ENCODE measurements around the gene LDLRAP1.

LDLRAP1 gene

GRCh38 chr1:25562928-25563283 lies 19.5 kb downstream of the LDLRAP1 start:
- DNase-seq (ENCODE audit: low spot score), result no peak

- no peak for DNase-seq (ENCODE audit: low spot score)
Observed at GRCh38 chr1:25563330-25564215, 20.2 kb downstream of the LDLRAP1 start.

- DNase-seq (ENCODE audit: low spot score), result no peak
Observed at GRCh38 chr1:25564777-25565574, 21.6 kb downstream of the LDLRAP1 start.

GRCh38 chr1:25565626-25566025 lies 22.2 kb downstream of the LDLRAP1 start:
- DNase-seq (ENCODE audit: low spot score), result no peak

GRCh38 chr1:25566176-25566729 lies 22.8 kb downstream of the LDLRAP1 start:
- no peak for DNase-seq (ENCODE audit: low spot score)

DNA sequence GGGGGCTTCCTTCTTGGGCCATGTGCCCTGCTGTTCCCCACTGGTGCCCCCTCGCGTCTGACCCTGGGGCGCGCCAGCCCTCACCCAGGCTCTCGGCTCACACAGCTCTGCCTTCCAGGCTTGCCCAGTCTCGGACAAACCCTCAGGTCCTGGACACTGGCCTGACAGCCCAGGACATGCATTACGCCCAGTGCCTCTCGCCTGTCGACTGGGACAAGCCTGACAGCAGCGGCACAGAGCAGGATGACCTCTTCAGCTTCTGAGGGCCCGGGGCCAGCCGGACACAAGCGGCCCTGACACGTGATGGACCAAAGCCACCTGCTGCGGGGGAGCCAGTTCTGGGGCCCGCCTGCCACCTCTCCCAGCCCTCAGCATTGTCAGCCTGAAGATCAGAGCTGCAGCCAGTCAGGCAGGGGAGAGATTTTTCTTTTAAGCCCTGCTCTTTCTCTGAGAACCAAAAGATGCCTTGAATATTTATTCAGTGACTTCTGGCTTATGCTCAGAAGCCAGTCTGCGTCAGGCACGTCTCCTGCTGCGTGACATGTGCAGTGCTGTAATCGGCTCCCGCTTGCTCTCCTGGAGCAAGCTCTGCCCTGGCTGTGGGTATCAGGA lies 23.4 kb downstream of the LDLRAP1 start:
- peak; percentile 50 for DNase-seq (ENCODE audit: low spot score)

- peak; percentile 56 for DNase-seq (ENCODE audit: low spot score)
Observed at GRCh38 chr1:25567710-25568089, 24.3 kb downstream of the LDLRAP1 start.

DNA sequence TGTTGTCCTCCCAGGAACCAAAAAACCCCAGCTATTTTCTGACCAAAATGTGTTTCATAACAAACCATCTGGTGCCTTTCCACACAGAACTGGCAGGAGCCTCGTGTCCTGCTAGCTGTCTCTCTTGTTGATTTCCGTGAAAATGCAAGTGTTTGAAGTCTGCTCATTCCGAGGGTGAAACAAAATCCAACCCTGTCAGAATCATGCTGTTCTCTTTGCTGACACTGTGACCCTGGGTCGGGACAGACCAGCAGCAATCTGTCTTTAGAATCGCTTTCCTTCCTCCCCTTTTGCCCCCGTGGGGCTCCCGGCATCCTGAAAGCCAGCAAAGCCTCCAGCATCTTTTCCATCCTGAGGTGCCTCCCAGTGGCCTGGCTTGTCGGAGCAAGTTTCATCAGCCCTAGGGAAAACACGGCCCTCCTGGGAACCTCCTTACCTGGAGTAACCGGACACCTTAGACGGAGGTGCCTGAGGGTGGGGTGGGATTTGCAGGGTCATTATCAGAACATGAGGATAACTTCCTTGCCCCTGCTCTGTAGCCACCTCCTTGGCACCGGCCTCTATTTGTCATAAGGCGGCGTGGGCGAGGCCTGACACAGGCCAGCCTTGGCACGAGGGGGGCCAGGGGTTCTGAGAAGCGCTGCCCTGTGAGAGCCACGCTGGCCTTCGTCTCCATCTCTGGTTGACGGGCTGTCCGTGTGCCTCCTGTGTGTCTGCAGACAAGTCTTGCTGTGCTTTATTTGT lies 24.9 kb downstream of the LDLRAP1 start:
- peak; percentile 76 for DNase-seq (ENCODE audit: low spot score)

DNA sequence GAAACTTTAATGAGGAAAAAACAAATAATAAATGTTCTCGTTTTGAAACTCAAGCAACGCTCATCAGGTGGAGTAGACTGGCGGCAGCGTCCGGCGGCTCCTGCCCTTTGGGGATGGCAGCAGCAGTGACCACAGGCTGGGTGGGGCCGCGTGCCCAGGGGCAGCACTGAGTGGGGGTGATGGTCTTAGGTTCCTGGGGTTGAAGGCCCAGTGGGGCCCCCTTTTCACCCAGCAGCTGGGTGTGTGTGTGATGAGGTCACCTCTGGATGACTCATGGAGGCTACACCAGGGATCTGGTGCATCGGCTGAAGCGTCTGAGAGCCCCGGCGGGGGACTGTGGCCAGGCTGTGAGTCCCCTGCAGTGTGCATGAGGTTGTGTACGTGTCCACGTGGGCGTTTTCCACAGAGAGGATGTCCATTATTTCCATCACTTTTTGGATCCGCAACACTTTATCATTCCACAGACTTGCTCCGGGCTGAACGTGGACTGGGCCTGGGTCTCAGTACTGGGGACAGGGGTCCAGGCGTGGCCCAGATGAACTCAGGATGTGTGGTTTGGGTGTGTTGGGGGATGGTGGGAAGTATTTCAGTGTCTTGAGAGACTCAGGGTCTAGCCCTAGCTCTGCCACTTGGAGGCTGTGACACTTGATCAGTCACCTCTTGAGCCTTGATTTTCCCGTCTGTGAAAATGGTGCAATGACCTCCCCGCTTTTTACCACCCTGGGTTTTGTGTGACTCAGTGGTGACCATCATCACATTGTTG lies 25.6 kb downstream of the LDLRAP1 start:
- DNase-seq (ENCODE audit: low spot score), result peak; percentile 80

GRCh38 chr1:25569597-25570396 lies 26.4 kb downstream of the LDLRAP1 start:
- no peak for DNase-seq (ENCODE audit: low spot score)

DNA sequence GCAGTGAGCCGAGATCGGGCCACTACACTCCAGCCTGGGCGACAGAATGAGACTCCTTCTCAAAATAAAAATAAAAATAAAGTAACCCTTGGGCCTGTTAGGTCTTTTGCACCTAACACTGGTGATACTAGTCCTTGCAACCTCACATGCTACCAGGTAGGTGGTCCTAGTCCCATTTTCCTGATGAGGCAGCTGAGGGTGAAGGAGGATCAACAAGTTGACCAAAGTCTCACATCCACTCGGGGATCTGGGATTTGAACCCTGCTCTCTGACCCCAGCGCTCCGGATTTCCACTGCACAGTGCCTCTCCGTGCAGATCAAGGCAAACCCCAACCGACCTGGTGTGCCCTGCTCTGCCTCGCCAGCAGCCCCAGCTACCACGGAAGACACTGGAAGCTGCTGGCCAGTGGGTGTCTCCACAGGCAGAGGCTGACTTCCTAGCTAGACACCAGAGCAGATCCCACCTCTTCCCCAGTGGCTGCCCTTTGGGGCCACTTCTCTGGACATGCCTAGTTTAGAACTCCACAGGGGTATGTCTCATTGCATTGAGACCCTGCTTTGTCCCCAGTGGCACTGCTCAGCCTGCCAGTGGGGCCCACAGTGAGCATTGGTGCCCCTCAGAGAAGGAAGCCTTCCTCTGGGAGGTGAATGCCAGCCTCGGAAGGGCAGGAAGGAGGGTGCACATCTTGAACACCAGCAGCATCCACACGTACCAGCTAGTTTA lies 27.6 kb downstream of the LDLRAP1 start:
- DNase-seq (ENCODE audit: low spot score), result no peak

GRCh38 chr1:25571522-25571970 lies 28.1 kb downstream of the LDLRAP1 start:
- DNase-seq (ENCODE audit: low spot score), result no peak

- no peak for DNase-seq (ENCODE audit: low spot score)
Observed at GRCh38 chr1:25572107-25572506, 28.7 kb downstream of the LDLRAP1 start.

GRCh38 chr1:25572708-25573590 lies 29.5 kb downstream of the LDLRAP1 start:
- DNase-seq (ENCODE audit: low spot score), result peak; percentile 84

DNA sequence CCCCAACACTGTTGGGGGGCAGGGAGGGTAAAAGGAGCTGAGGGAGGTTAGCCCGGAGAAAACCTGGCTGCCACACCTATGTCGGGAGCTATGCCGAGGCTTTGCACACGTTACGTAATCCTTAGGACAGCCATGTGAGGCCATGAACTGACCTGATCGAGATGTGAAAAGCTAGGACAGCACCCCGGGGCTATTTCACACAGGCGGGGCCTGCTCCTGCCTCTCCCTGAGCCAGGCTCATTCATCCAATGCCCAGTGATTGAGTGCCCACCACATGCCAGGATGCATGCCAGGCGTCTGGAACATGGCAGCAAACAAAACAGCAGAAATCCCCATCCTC lies 30.2 kb downstream of the LDLRAP1 start:
- no peak for DNase-seq (ENCODE audit: low spot score)

GRCh38 chr1:25573961-25574360 lies 30.6 kb downstream of the LDLRAP1 start:
- DNase-seq (ENCODE audit: low spot score), result no peak

- DNase-seq (ENCODE audit: low spot score), result no peak
Observed at GRCh38 chr1:25575191-25575590, 31.8 kb downstream of the LDLRAP1 start.

GRCh38 chr1:25576459-25577133 lies 33.2 kb downstream of the LDLRAP1 start:
- DNase-seq (ENCODE audit: low spot score), result no peak

All from GM03348 (cell line).